WI38 (cell line): ENCODE measurements around the gene PLCL2.

ENCODE experiments used
- H3K4me3 ChIP-seq: 2 replicates; pipeline ENCODE4 v1.5.1; 2011; ENCODE audit warnings: low read depth, mild to moderate bottlenecking, control low read depth, low read length
- CTCF ChIP-seq: IDR thresholded peaks from 2 replicates; pipeline ENCODE4 v1.5.1; 2012; ENCODE audit warnings: low read depth, mild to moderate bottlenecking, control low read depth, low read length

PLCL2 gene

GRCh38 chr3:17136136-17136721 lies 251.5 kb downstream of the PLCL2 start:
- no peak overlapping the region for H3K4me3 ChIP-seq
- TF ChIP-seq CTCF, result no peak

DNA sequence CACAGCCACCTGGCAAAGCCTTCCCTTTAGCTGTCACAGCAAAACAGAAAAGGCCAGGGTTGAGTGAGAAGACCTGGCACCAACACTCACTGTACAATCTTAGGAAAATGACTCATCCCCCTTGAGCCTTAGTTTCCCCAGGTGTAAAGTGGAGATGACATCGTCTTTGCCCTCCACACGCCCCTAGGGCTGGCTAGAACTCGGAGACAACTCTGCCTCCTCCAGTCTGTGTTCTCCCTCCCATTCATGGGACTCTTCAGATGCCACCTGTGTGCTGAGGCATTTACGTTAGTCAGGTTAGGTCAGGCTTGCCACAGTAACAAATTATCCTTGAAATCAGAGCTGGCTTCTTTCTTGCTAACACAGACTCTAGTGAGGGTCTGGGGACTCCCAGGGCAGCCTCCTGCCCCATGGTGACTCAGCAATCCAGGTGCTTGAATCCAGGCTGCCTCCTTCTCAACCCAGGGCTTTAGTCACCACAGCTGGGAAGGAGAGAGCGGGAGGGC lies 252.6 kb downstream of the PLCL2 start:
- no peak overlapping the region for H3K4me3 ChIP-seq
- no peak for TF ChIP-seq CTCF

DNA sequence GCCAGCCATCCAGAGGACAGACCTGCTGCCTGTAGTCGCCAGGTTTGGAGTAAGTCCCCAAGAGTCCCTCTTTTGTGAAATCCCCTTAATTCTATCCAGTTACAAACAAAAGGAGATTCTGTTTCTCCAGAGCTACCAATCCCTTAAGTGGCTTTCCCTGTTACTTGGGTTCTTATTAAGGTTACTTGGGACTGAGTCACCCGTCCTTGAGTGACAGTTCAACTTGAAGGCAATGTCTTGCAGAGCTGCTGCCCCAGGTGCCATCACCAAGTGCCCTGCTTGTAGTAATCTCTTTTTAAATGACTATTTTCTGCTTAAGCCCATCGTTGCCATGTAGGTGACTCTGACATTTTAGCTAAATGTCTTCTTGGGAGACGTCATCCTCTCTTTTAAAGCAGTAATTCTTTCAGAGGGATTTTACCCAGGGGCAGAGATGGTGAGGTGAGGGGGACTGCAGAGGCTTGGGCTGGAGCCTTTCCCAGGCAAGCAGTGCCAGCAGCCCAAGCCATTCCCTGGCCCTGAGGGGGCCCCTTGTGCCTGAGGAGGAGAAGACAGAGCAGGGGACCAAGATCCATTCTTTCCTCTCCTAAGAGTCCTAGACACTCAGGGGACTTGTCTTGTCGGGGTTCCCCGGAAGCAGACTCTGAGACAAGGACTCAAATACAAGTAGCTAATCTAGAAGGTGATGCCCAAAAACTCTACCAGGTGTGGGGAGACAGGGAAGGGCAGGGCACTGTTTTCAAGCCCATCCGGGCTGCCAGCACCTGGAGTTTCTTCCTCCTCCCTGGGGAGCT lies 253.7 kb downstream of the PLCL2 start:
- no peak for TF ChIP-seq CTCF
- H3K4me3 ChIP-seq, result no peak overlapping the region
